ENCODE results near the gene NWD2.
"Not testable (repeated sequence)": the region's sequence is repeated elsewhere in the genome, so short reads cannot be mapped to it uniquely, and the experiment has no call there.

NWD2 gene

DNA sequence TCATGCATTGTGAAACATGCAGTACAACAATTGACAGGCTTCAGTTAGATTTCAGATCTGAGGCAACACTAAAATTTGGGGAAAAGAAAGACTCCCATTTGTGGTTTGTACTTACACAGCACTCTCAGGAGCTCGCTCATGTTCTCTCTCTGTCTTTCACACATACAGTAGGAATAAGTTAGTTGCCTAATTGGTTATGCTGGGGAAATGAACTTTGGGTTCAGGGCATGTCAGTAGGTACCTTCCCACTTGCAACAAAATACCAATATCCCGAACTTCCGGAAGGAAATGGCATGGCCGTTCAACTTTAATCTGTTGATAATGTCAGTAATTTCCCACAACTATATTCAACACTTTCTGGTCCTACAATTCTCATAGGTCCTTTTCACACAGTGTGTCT, 223.3 kb downstream of the NWD2 start:
- no peak for DNase-seq

DNA sequence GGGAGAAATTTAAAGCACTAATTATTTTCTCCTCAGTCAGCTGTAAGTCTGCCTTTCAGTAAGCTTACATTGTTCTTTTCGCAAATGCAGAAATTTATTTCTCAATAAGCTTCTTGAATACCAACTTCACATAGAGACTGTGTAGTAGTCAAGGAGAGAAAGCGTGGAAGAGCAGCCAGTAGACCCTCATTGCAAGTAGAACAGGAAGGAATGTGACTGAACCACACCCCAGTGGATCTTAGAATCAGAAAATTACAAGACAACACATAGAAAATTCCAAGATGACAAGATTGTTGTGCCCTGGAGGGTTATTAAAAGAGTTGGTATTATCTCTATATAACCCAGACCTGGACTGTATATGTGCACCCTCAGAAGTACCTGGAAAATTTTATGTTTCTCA, 224.7 kb downstream of the NWD2 start:
- no peak for DNase-seq

DNA sequence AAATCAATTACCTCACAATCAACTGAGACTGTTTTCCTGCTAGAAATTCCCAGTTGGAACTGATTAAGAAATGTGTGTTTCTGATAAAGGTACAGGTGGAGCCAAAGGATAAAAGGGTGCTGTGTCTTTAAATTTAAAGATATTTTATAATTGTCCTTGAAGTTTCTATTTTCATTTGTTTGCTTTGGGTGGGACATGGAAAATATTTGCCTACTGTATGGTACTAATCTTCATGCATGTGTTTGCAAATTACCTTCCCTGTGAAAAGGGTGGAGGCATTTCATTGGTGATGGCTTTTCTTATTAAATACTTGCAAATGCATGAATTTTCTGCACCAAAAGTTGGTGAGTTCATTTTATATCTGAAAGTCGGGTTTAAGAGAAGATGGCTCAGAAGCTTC, 225.7 kb downstream of the NWD2 start:
- no peak for DNase-seq

DNA sequence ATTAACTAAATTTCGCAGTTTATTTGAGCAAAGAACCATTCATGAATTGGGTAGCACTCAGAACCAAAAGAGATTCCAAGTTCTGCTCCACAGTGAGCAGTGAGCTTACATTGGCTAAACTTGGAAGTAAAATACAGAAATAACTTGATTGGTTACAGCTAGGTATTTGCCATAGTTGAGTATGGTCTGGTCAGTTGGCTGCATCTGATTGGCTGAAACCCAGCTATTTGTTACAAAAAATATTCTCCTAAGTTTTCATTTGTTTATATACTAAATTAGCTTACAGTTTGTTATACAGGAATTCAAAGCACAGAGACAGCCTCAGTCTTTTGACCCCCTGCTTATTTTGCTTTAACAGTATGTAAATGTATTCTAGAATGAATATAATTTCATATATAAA, 226.6 kb downstream of the NWD2 start:
- no peak for DNase-seq

DNA sequence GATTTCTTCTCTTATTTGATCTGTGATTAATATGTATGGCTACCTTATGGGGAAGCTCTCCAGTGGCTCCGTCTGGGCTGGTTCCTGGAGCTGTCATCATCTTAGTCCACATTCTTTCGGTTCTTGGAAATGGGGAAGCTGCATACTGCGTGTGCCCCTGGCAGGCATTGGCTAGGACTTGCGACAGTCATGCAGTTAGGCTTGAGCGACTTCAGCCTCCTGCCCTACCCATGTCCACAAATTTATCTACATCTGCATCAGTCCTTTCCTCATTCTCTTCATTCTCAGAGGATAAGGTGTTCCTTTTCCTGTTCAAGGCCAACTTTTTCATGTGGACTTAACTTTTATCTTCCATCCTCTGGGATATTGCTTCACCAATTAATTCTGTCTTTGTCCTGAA, 227.4 kb downstream of the NWD2 start:
- DNase-seq: no peak

DNA sequence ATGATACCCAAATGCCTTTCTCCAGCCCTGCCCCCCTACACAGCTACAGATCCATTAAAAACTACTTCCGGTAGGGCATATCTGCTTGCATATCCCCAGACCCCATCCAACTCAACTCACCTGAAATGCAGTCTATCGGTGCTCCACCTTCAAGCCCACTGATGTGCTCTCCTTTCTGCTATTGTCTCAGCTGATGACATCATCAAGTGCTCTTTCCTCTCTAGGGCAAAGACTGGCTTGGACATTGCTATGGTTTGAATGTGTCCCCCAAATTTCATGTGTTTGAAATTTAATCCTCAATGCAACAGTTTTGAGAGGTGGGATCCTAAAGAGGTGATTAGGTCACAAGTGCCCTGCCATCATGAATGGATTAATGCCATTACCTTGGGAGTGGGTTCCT, 229.3 kb downstream of the NWD2 start:
- no peak for DNase-seq

DNA sequence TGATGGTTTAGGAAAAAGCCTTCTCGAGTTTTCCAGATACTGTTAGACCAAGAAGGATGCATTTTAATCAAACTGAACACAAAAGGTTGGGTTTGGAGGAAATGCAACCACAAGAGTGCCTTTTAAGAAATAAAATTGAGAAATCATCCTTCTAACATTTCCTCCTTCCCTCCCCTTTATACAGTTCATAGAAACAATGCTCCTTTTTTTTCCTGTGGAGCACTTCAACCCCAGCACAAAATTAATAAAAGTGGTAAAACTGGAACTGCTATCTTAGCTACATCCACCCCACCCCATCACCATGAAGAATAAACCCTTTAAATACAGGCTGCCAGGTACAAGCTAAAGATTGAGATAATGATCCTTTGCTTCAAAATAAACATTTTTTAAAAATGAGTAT, 230.5 kb downstream of the NWD2 start:
- no peak for DNase-seq

DNA sequence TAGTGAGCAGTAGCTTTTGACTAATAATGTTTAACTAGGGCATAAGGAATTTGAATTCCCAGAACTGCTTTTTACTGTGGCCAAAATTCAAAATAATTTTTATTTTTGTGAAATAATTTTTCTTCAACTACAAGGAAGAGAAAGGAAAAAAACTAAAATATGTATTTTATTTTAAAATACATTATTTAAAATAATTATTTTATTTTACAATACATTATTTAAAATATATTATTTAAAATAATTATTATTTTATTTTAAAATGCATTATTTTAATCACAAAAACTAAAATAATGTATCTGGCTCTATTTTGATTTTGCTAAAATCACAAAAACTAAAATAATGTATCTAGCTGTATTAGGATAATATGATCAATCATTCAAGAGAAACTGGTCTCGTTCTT, 231.2 kb downstream of the NWD2 start:
- DNase-seq: no peak

DNA sequence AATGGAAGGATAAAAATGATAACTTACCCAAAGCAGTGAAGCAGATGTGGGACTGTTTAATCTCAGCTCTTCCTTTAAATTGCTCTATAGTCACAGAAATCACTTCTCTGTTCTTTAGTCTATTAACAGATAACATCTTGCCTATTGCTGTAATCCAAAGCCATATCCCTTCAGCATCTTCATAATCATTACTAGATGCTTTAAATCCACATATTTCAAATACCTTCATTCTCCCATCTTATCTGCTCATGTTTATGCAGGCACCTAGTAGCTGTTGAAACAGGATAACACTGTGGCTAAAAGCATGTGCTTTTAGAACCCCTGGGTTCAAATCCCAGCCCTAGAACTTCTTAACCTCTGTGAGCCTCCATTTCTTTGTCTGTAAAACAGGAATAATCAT, 231.7 kb downstream of the NWD2 start:
- DNase-seq: no peak

DNA sequence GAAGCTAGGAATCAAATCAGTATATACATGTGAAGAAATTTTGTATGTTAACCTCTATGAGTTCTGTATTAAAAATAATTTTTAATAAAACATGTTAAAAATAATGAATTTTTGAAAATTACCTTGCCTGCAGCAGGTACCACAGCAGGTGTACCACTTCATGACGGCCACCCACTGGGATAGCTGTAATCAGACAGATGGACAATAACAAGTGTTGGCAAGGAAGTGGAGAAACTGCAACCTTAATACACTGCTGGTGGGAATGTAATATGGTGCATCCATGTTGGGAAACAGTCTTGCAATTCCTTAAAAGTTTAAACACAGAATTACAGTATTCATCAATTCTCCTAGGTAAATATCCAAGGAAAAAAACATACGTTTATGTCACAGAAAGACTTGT, 232.1 kb downstream of the NWD2 start:
- no peak for DNase-seq

DNA sequence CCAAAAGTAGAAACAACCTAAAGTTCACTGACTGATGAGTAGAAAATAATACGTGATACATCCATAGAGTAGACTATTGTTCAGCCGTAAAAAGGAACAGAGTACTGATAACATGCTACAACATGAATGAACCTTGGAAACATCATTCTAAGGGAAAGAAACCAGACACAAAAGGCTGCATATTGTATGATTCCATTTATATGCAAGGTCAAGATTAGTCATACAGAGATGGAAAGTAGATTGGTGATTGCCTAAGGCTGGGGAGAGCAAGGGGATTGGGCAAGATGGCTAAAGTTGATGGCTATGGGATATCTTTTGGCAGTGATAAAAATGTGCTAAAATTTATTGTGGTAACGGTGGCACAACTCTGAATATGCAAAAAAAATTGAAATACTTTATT, 232.6 kb downstream of the NWD2 start:
- DNase-seq: no peak

DNA sequence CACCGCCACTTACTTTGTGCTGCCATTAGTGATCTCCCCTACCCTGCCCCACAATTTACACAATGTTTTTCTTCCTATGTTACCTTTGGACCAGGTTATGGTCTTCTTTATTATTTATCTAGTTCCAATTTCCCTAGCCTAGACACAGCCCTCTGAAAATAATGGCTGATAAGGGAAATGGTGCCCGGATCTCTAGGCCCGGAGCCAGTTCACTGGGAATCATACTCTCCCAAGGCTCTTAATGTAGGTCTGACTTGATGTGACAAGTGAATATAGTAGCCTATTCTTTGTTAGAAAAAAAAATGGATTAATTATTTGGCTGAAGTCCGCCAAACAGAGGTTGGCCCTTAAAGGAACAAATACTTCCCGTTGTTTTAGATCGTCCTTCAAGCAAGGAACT, 233.6 kb downstream of the NWD2 start:
- no peak for DNase-seq

DNA sequence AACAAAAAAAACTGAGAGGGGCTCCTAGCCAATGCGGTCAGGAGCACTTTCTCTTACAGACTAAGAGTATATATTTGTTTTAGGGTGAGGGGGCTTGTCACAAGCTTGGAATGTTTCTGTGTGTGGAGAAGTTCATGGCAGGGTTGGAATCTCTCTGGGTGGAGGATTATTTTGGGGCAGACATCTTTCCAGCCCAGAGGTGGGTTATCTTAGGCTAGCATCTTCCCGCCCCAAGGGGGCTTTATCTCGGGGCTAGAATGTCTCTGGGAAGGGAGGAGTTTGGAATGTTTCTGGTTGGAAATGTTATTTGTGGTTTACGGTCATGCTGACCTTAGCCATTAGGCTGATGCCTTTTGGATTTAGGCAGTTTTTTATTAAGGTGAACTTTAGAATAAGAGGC, 236.0 kb downstream of the NWD2 start:
- DNase-seq: no peak

DNA sequence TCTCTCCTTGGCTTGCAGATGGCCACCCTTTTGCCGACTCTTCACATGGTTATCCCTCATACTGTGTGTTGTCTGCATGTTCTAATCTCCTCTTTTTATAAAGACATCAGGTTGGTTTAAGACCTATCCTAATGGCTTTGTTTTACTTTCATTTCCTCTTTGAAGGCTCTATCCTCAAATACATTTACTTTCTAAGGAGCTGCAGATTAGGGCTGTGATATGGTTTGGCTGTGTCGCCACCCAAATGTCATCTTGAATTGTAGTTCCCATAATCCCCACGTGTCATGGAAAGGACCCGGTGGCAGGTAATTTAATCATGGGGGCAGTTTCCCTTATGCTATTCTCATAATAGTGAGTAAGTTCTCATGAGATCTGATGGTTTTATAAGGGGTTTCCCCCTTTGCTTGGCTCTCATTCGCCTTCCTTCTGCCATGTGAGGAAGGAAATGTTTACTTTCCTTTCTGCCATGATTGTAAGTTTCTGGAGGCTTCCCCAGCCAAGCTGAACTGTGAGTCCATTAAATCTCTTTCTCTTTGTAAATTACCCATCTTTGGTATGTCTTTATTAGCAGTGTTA, 237.1 kb downstream of the NWD2 start:
- DNase-seq: peak; percentile 9

DNA sequence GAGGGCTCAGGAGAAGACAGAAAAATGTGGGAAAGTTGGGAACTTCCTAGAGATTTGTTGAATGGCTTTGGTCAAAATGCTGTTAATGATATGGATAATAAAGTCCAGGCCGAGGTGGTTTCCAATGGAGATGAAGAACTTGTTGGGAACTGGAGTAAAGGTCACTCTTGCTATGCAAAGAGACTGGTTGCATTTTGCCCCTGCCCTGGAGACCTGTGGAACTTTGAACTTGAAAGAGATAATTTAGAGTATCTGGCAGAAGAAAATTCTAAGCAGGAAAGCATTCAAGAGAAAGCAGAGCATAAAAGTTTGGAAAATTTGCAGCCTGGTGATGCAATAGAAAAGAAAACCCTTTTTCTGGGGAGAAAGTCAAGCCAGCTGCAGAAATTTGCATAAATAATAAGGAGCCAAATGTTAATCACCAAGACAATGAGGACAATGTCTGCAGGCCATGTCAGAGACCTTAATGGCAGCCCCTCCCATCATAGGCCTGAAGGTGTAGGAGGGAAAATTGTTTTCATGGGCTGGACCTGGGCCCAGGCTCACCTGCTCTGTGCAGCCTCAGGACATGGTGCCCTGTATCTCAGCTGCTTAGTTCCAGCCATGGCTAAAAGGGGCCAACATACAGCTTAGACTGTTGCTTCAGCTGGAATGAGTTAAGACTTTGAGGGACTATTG, 237.8 kb downstream of the NWD2 start:
- no peak for DNase-seq

DNA sequence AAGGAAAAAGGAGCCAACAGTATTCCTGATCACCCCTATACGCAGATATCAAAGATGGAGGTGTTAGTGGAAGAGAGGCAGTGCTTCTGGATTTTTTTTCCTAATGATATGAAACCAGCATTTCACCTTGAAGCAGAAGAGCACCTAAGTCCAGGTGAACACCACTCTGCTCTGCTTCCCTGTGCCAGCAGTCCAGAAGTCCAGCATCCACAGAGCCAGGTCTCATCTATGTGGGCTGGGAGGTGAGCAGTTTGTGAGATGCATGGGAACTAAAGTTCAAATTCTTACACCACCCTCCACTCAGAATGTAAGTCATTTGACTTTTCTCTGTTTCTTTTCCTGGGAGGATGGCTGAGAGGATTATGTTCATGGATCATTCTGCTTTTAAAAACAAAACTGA, 239.1 kb downstream of the NWD2 start:
- no peak for DNase-seq

DNA sequence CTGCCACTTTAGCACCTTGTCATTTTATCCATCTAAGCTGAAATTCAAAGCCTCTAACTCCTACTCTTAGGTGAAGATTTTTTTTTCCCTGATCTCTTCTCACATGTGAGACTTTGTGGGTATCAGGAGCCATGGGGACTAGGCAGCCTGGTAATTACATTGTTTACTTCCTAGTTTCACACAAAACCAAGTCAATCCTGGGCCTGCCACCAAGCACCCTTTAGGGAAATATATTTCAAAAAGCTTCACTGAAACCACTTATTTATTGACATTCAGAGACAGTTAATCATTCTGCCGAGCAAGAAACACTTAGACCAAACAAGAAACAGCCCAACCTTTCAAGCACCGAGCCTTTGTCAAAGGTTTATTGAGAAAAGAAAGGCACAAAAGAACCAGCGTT, 241.6 kb downstream of the NWD2 start:
- DNase-seq: no peak

DNA sequence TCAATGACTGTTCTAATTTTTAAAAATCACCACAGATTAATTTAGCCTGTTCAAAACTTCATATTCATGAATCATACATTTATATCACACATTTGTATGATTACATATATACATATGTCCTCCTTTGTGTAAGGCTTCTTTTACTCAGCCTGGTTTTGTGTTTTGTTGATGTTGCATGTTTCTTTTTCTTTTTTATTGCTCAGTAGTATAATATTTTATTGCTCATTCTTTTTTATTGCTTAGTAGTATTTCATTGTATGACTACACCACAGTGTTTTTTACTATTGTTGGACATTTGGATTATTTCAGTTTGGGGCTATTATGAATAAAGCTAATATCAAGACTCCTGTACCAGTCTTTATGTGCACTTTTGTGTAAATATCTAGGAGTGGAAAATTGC, 243.1 kb downstream of the NWD2 start:
- DNase-seq: no peak

DNA sequence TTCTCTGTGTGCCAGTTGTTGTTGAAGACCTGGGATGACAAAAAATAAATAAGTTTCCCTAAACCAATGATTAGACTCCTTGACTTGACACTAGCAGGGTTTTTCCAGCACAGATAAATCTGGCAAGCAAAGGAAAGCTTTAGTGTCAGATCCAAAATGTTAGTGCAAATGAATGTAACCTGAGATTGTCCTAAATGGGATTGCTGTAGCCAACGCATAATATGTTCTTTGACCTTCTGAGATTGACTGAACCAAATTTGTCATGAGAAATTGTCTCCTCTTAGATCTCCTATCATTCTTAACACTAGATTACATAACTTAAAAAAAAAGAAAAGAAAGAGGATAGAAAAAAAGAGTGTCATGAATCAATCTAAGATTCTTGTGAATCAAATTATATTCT, 245.2 kb downstream of the NWD2 start:
- no peak for DNase-seq

DNA sequence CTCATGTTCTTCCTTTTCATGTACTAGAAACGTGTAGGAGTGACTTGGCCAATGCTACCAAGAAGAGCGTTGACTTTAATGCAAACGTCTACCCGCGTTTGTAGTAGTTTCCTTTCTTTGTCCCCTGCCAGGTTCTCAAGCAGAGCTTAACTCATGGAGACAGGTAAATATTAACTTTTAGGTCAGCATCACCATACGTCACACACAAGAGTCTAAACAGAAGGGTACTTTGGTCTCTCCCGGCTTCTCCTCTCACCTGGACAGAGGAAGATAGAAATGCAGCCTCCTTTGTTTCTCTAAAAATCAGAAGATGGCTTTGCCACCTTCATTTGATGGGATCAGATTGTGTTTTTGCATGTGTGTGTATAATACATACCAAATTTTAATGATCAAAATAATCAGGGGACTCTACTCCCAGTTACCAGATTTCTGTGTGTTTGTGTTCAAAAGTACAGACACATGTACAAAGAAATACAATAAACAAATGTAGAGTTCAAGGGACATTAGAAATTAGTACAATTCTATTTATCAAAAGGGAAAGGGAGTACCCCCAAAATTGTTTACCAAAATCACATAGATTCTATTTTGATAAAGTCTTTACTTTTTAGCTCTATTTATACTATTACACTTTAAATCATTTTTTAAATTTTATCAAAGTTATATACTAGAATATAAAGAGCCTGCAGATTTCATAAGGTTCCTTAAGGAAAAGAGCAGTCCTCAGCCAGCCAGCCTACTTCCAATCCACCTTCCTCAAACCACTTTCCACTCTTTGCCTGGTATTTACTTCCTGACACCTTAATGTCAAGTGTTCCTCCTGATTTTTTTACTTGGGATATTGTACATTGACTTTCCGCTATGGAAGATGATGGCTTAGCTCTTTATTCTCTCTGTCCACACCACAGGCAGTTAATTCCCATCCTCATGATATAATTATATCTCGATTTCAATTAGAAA, 246.1 kb downstream of the NWD2 start:
- no peak for DNase-seq

DNA sequence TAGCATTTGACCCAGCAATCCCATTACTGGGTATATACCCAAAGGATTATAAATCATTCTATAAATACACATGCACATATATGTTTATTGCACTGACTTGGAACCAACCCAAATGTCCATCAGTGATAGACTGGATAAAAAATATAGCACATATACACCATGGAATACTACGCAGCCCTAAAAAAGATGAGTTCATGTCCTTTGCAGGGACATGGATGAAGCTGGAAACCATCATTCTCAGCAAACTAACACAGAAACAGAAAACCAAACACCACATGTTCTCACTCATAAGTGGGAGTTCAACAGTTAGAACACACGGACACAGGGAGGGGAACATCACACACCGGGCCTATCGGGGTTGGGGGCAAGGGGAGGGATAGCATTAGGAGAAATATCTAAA, 250.8 kb downstream of the NWD2 start:
- not testable (repeated sequence) for DNase-seq
